CD4-positive, alpha-beta T cell (primary cell): ENCODE results near the gene TPD52L1. TPM values are rescaled to one million over a fixed set of nuclear protein-coding genes. Genes with fewer than 3 reads are reported as not detected.

Source experiments
- ATAC-seq: fragments of 200-7000 bp; cut with Tn5 transposase; one replicate; pipeline ENCODE4 v1.10.0; 2022; ENCODE audit warnings: mild to moderate bottlenecking; ENCODE audit not compliant: poor library complexity
- CTCF ChIA-PET: fragments of 350-600 bp; sonication (Branson Sonifier 250); formaldehyde crosslinking; loops from one replicate; lab custom pipeline; 2021; ENCODE audit warnings: antibody characterized with exemption, inconsistent platforms; lab: Charles Lee
- POLR2A ChIA-PET: fragments of 350-600 bp; sonication (Branson Sonifier 250); formaldehyde crosslinking; loops from one replicate; lab custom pipeline; 2021; ENCODE audit warnings: antibody characterized with exemption, inconsistent platforms; lab: Charles Lee
- DNase-seq, 14 experiments: peaks; one replicate each; pipeline ENCODE4 v3.0.0-alpha.2; 2013 to 2020; ENCODE audit warnings: mixed read lengths in 2 of 14
- H3K27ac ChIP-seq, 2 donors: one replicate each; pipeline versions ENCODE4 v1.5.1 to v1.7.0; 2013; ENCODE audit warnings: low read length in 2 of 2, low read depth in 1 of 2, mild to moderate bottlenecking in 1 of 2
- H3K27me3 ChIP-seq, 2 experiments: 1 replicate in 1 of 2; 2 replicates in 1 of 2; pipeline versions ENCODE4 v1.6.1 to v1.7.0; 2013; ENCODE audit warnings: low read length in 2 of 2, control low read depth in 1 of 2, mild to moderate bottlenecking in 1 of 2, moderate library complexity in 1 of 2; ENCODE audit not compliant: insufficient read depth in 2 of 2, control insufficient read depth in 1 of 2
- H3K36me3 ChIP-seq: one replicate; pipeline ENCODE4 v1.6.1; 2013; ENCODE audit warnings: low read length, control low read depth; ENCODE audit not compliant: insufficient read depth
- H3K4me1 ChIP-seq: one replicate; pipeline ENCODE4 v1.6.1; 2013; ENCODE audit warnings: low read length, control low read depth; ENCODE audit not compliant: insufficient read depth
- H3K4me3 ChIP-seq: one replicate; pipeline ENCODE4 v1.5.1; 2013; ENCODE audit warnings: mild to moderate bottlenecking, low read length, moderate library complexity
- H3K9me3 ChIP-seq, 2 experiments: 1 replicate in 1 of 2; 2 replicates in 1 of 2; pipeline versions ENCODE4 v1.6.1 to v1.7.0; 2013; ENCODE audit warnings: low read length in 2 of 2, mild to moderate bottlenecking in 2 of 2, control low read depth in 1 of 2, moderate library complexity in 1 of 2; ENCODE audit not compliant: control insufficient read depth in 1 of 2, insufficient read depth in 1 of 2
- H3K27ac Mint-ChIP-seq: one replicate; pipeline ENCODE4 v1.8.0; 2020; ENCODE audit warnings: mixed read lengths
- H3K27me3 Mint-ChIP-seq: one replicate; pipeline ENCODE4 v1.8.0; 2021; ENCODE audit warnings: mixed read lengths
- H3K36me3 Mint-ChIP-seq: one replicate; pipeline ENCODE4 v1.8.0; 2021; ENCODE audit warnings: low read depth, mixed read lengths
- H3K4me1 Mint-ChIP-seq: one replicate; pipeline ENCODE4 v1.8.0; 2021; ENCODE audit warnings: low read depth, mixed read lengths
- H3K4me3 Mint-ChIP-seq: one replicate; pipeline ENCODE4 v1.8.0; 2020; ENCODE audit warnings: mild to moderate bottlenecking, mixed read lengths
- H3K9me3 Mint-ChIP-seq: one replicate; pipeline ENCODE4 v1.8.0; 2020; ENCODE audit warnings: mixed read lengths
- intact Hi-C, 2 experiments: fragments of 100-400 bp; cut with DNase I in 1 of 2; cut with micrococcal nuclease in 1 of 2; formaldehyde crosslinking; loops; one replicate each; pipeline versions ENCODE4 v1.15.1 to v1.9.0; 2023 to 2025; cut with DNase I, micrococcal nuclease
- total RNA-seq, 174 experiments: library from RNA in 2 of 174; stranded (reverse) in 2 of 174; gene quantifications; one replicate each; pipeline ENCODE4 v1.2.3 and lab custom pipeline; 2021 to 2026
- TF ChIP-seq, protein P1 (sequence below): fragments of 200-600 bp; IDR thresholded peaks from one replicate; pipeline ENCODE4 v1.8.0; 2022; ENCODE audit warnings: antibody characterized with exemption, mild to moderate bottlenecking

The TPD52L1 gene
- total RNA-seq, 2 experiments from 2014 or later = not detected

DNA sequence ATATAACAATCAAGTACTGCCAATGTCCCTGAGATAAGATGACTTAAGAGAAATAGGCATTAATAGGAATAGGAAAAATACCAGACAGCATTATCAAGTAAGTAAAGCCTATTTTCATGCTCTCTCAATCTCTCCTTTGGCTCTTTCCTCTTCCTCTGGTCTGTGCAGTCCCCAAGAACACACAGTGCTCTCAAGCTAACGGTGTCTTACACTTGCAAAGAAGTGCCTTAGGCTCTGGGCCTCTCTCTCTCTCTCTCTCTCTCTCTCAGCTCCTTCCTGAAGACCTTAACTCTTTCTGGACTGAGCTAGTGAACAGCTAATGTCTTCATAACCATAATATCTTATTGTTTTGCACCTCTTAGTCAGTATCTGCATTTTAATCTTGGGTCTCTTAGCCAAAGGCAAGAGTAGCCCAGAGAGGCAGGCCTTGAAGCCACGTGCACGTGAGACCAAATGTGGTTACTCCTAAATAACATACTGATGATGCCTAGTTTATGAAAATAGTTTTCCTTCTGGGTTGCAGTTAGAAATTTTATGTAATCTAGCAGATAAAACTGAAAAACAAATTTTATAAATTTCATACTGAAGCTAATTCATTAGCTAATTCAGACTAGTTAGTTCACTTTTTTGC is 70.8 kb downstream of the TPD52L1 start:
- CTCF ChIA-PET = no interaction called here
- Histone ChIP-seq H3K4me3 (no peak overlapping the region), H3K36me3 (no peaks in the 10 kb centered on the region), H3K27me3 (no peaks in the 10 kb centered on the region), H3K27ac (no peak overlapping the region), H3K4me1 (no peaks in the 10 kb centered on the region), H3K9me3 (no peaks in the 10 kb centered on the region)
- Mint-ChIP-seq H3K27ac (no peak overlapping the region), H3K4me1 (no peaks in the 10 kb centered on the region), H3K4me3 (no peak overlapping the region), H3K27me3 (peaks cover 1% of the 10 kb centered on the region), H3K9me3 (no peaks in the 10 kb centered on the region), H3K36me3 (no peaks in the 10 kb centered on the region)
- TF ChIP-seq, protein P1, sequence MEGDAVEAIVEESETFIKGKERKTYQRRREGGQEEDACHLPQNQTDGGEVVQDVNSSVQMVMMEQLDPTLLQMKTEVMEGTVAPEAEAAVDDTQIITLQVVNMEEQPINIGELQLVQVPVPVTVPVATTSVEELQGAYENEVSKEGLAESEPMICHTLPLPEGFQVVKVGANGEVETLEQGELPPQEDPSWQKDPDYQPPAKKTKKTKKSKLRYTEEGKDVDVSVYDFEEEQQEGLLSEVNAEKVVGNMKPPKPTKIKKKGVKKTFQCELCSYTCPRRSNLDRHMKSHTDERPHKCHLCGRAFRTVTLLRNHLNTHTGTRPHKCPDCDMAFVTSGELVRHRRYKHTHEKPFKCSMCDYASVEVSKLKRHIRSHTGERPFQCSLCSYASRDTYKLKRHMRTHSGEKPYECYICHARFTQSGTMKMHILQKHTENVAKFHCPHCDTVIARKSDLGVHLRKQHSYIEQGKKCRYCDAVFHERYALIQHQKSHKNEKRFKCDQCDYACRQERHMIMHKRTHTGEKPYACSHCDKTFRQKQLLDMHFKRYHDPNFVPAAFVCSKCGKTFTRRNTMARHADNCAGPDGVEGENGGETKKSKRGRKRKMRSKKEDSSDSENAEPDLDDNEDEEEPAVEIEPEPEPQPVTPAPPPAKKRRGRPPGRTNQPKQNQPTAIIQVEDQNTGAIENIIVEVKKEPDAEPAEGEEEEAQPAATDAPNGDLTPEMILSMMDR = no peak
- ATAC-seq (no peak), DNase-seq (no peak)
- intact Hi-C loops = no loop called here
- POLR2A ChIA-PET = no interaction called here

DNA sequence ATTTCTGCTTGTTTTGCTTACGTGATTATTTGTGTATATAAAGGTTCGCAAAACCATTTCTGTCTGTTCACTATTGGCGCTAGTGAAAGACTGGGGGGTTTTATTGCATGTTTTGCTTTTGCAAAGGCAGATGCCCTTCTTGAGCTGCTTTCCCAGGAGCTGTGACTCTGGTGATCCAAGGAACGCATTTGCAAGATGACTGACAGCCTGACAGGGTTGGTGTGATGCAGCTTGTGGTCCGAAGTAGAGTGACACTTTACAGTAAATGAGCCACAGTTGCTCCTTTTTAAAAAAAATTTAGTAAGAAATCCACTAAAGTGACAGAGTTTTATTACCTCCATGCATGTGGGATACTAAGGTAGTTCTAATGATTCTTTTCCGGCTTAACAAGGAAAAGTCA is 73.7 kb downstream of the TPD52L1 start:
- no peak overlapping the region for H3K27ac ChIP-seq
- H3K9me3 ChIP-seq = no peaks in the 10 kb centered on the region
- ChIA-PET POLR2A (no interaction called here), CTCF (no interaction called here)
- Mint-ChIP-seq H3K4me3 (no peak overlapping the region), H3K36me3 (no peaks in the 10 kb centered on the region), H3K27ac (no peak overlapping the region), H3K27me3 (no peaks in the 10 kb centered on the region), H3K9me3 (no peaks in the 10 kb centered on the region), H3K4me1 (no peaks in the 10 kb centered on the region)
- no peaks in the 10 kb centered on the region for H3K4me1 ChIP-seq
- ATAC-seq = no peak
- no peak overlapping the region for H3K4me3 ChIP-seq
- H3K27me3 ChIP-seq = no peaks in the 10 kb centered on the region
- DNase-seq = no peak
- H3K36me3 ChIP-seq = no peaks in the 10 kb centered on the region
- TF ChIP-seq, protein P1 = no peak
- intact Hi-C loops = no loop called here

DNA sequence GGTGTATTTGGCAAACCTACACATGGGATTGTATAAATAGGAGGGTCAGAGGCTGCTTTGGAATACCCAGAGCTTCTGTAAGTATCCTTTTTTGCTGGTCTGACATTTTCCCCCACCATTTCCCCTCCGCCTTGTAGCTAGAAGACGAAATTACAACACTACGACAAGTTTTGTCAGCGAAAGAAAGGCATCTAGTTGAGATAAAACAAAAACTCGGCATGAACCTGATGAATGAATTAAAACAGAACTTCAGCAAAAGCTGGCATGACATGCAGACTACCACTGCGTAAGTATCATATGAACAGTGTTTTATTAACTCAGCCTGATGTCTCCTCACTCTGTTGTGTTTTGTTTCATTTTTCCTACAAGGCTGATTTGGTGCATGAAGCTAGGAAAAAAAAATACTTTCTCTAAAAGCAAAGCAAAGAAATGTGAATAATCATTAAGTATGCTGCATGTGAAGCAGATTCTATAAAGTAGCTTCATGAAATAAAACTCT is 75.5 kb downstream of the TPD52L1 start:
- ChIA-PET POLR2A (interaction anchor here (0.9 kb wide), 1 partner anchor 10 kb away, joined by 3 read pairs; no protein-coding TSS in a partner anchor), CTCF (no interaction called here)
- DNase-seq (no peak), ATAC-seq (no peak)
- Mint-ChIP-seq H3K9me3 (no peaks in the 10 kb centered on the region), H3K27ac (no peak overlapping the region), H3K27me3 (no peaks in the 10 kb centered on the region), H3K4me3 (no peak overlapping the region), H3K36me3 (no peaks in the 10 kb centered on the region), H3K4me1 (no peaks in the 10 kb centered on the region)
- H3K4me1 ChIP-seq = no peaks in the 10 kb centered on the region
- H3K36me3 ChIP-seq = no peaks in the 10 kb centered on the region
- no peaks in the 10 kb centered on the region for H3K27me3 ChIP-seq
- no peak overlapping the region for H3K4me3 ChIP-seq
- TF ChIP-seq, protein P1 = no peak
- intact Hi-C loops = no loop called here
- no peak overlapping the region for H3K27ac ChIP-seq
- H3K9me3 ChIP-seq = no peaks in the 10 kb centered on the region
